HEK293 (cell line): ENCODE data around the gene DOK6.

Experiments
- CTCF ChIA-PET: fragments of 350-600 bp; formaldehyde crosslinking; extraction: SDS; loops from one replicate; lab custom pipeline; 2021; ENCODE audit warnings: antibody characterized with exemption; lab: Yijun Ruan, JAX
- POLR2A ChIA-PET: fragments of 300-600 bp; formaldehyde crosslinking; extraction: SDS; loops from one replicate; lab custom pipeline; 2020; ENCODE audit warnings: antibody characterized with exemption, inconsistent platforms; lab: Yijun Ruan, JAX
- H3K27ac ChIP-seq: fragments of 200-500 bp; sonication (Bioruptor generic); 2 replicates; pipeline ENCODE4 v1.5.1; 2014; ENCODE audit warnings: low read depth, low read length, control low read depth, inconsistent platforms; ENCODE audit errors: extremely low read depth
- H3K36me3 ChIP-seq, 2 experiments: fragments of 200-500 bp in 1 of 2; sonication (Bioruptor generic) in 1 of 2; 1 replicate in 1 of 2; 2 replicates in 1 of 2; pipeline ENCODE4 v1.5.1; 2014 to 2017; ENCODE audit warnings: inconsistent platforms in 2 of 2, low read length in 2 of 2; ENCODE audit not compliant: control insufficient read depth in 2 of 2, insufficient read depth in 1 of 2
- H3K4me1 ChIP-seq: fragments of 200-500 bp; sonication (Bioruptor generic); 2 replicates; pipeline ENCODE4 v1.5.1; 2014; ENCODE audit warnings: mild to moderate bottlenecking, low read length, inconsistent platforms; ENCODE audit not compliant: control insufficient read depth, insufficient read depth
- H3K4me3 ChIP-seq: 2 replicates; pipeline ENCODE4 v1.5.1; 2011; ENCODE audit warnings: low read depth, mild to moderate bottlenecking, control low read depth, low read length, moderate library complexity
- H3K9me3 ChIP-seq: fragments of 200-500 bp; sonication (Bioruptor generic); 2 replicates; pipeline ENCODE4 v1.5.1; 2014; ENCODE audit warnings: low read depth, low read length, inconsistent platforms; ENCODE audit not compliant: control insufficient read depth, insufficient read depth
- FEZF1 ChIP-seq: fragments of 450-650 bp; formaldehyde crosslinking; IDR thresholded peaks from 2 replicates; pipeline ENCODE4 v1.5.1; 2016; ENCODE audit warnings: missing biosample characterization, missing genetic modification characterization
- GLIS1 ChIP-seq: fragments of 450-650 bp; formaldehyde crosslinking; IDR thresholded peaks from 2 replicates; pipeline ENCODE4 v1.5.1; 2016; ENCODE audit warnings: missing biosample characterization, missing genetic modification characterization
- IKZF3 ChIP-seq: fragments of 450-650 bp; IDR thresholded peaks from 2 replicates; pipeline ENCODE4 v1.5.0; 2018; ENCODE audit warnings: missing biosample characterization, mild to moderate bottlenecking, missing genetic modification characterization, moderate library complexity
- KLF8 ChIP-seq: fragments of 450-650 bp; formaldehyde crosslinking; IDR thresholded peaks from 2 replicates; pipeline ENCODE4 v1.5.1; 2016; ENCODE audit warnings: missing biosample characterization, missing genetic modification characterization
- SCRT1 ChIP-seq: fragments of 450-650 bp; formaldehyde crosslinking; IDR thresholded peaks from 2 replicates; pipeline ENCODE4 v1.5.1; 2016; ENCODE audit warnings: missing biosample characterization, missing genetic modification characterization, borderline replicate concordance
- YY2 ChIP-seq: fragments of 450-650 bp; formaldehyde crosslinking; IDR thresholded peaks from 2 replicates; pipeline ENCODE4 v1.5.1; 2016; ENCODE audit warnings: missing biosample characterization, missing genetic modification characterization
- ZNF112 ChIP-seq: fragments of 450-650 bp; formaldehyde crosslinking; IDR thresholded peaks from 2 replicates; pipeline ENCODE4 v1.5.0; 2017; ENCODE audit warnings: missing biosample characterization, missing genetic modification characterization
- ZNF132 ChIP-seq: fragments of 450-650 bp; formaldehyde crosslinking; IDR thresholded peaks from 2 replicates; pipeline ENCODE4 v1.5.1; 2017; ENCODE audit warnings: missing biosample characterization, missing genetic modification characterization, borderline replicate concordance
- ZNF133 ChIP-seq: fragments of 450-650 bp; formaldehyde crosslinking; IDR thresholded peaks from 2 replicates; pipeline ENCODE4 v1.5.1; 2016; ENCODE audit warnings: missing biosample characterization, missing genetic modification characterization
- ZNF138 ChIP-seq: fragments of 450-650 bp; formaldehyde crosslinking; IDR thresholded peaks from 2 replicates; pipeline ENCODE4 v1.5.1; 2016; ENCODE audit warnings: missing biosample characterization, missing genetic modification characterization, borderline replicate concordance
- ZNF140 ChIP-seq: fragments of 450-650 bp; formaldehyde crosslinking; IDR thresholded peaks from 2 replicates; pipeline ENCODE4 v1.5.1; 2016; ENCODE audit warnings: missing biosample characterization, missing genetic modification characterization
- ZNF2 ChIP-seq: fragments of 450-650 bp; formaldehyde crosslinking; IDR thresholded peaks from 2 replicates; pipeline ENCODE4 v1.5.1; 2016; ENCODE audit warnings: missing biosample characterization, missing genetic modification characterization
- ZNF311 ChIP-seq: fragments of 450-650 bp; formaldehyde crosslinking; IDR thresholded peaks from 2 replicates; pipeline ENCODE4 v1.5.1; 2017; ENCODE audit warnings: missing biosample characterization, missing genetic modification characterization, borderline replicate concordance
- ZNF324 ChIP-seq: fragments of 450-650 bp; formaldehyde crosslinking; IDR thresholded peaks from 2 replicates; pipeline ENCODE4 v1.5.1; 2016; ENCODE audit warnings: missing biosample characterization, missing genetic modification characterization
- ZNF350 ChIP-seq: fragments of 450-650 bp; formaldehyde crosslinking; IDR thresholded peaks from 2 replicates; pipeline ENCODE4 v1.5.0; 2017; ENCODE audit warnings: missing biosample characterization, mild to moderate bottlenecking, missing genetic modification characterization
- ZNF416 ChIP-seq: fragments of 450-650 bp; formaldehyde crosslinking; IDR thresholded peaks from 2 replicates; pipeline ENCODE4 v1.5.1; 2016; ENCODE audit warnings: missing biosample characterization, missing genetic modification characterization
- ZNF488 ChIP-seq: fragments of 450-650 bp; formaldehyde crosslinking; IDR thresholded peaks from 2 replicates; pipeline ENCODE4 v1.5.1; 2016; ENCODE audit warnings: missing biosample characterization, missing genetic modification characterization
- ZNF530 ChIP-seq: fragments of 450-650 bp; formaldehyde crosslinking; IDR thresholded peaks from 2 replicates; pipeline ENCODE4 v1.5.1; 2016; ENCODE audit warnings: low read depth, missing biosample characterization, missing genetic modification characterization
- ZNF561 ChIP-seq: fragments of 450-650 bp; IDR thresholded peaks from 2 replicates; pipeline ENCODE4 v1.5.1; 2018; ENCODE audit warnings: missing biosample characterization, missing genetic modification characterization, borderline replicate concordance
- ZNF654 ChIP-seq: fragments of 450-650 bp; formaldehyde crosslinking; IDR thresholded peaks from 2 replicates; pipeline ENCODE4 v1.5.1; 2016; ENCODE audit warnings: low read depth, missing biosample characterization, missing genetic modification characterization
- ZNF660 ChIP-seq: fragments of 450-650 bp; IDR thresholded peaks from 2 replicates; pipeline ENCODE4 v1.5.1; 2018; ENCODE audit warnings: missing biosample characterization, mild to moderate bottlenecking, missing genetic modification characterization
- ZNF692 ChIP-seq: fragments of 450-650 bp; formaldehyde crosslinking; IDR thresholded peaks from 2 replicates; pipeline ENCODE4 v1.5.1; 2016; ENCODE audit warnings: missing biosample characterization, missing genetic modification characterization
- ZSCAN30 ChIP-seq: fragments of 450-650 bp; IDR thresholded peaks from 2 replicates; pipeline ENCODE4 v1.5.1; 2018; ENCODE audit warnings: missing biosample characterization, mild to moderate bottlenecking, missing genetic modification characterization, moderate library complexity
- TF ChIP-seq, protein P1 (sequence below): fragments of 450-650 bp; formaldehyde crosslinking; IDR thresholded peaks from 2 replicates; pipeline ENCODE4 v1.5.1; 2016; ENCODE audit warnings: missing biosample characterization, missing genetic modification characterization
- TF ChIP-seq, protein P2 (sequence below): fragments of 450-650 bp; formaldehyde crosslinking; IDR thresholded peaks from 2 replicates; pipeline ENCODE4 v1.5.1; 2016; ENCODE audit warnings: missing biosample characterization, missing genetic modification characterization, borderline replicate concordance
- TF ChIP-seq, protein P3 (sequence below): fragments of 450-650 bp; formaldehyde crosslinking; conservative IDR thresholded peaks from 2 replicates; pipeline ENCODE4 v1.5.1; 2016; ENCODE audit warnings: low read depth, missing biosample characterization, missing genetic modification characterization

Gene DOK6

GRCh38 chr18:69758458-69758857 lies 357.8 kb downstream of the DOK6 start:
- Histone ChIP-seq H3K27ac (no peak overlapping the region), H3K4me3 (no peak overlapping the region), H3K4me1 (no peaks in the 10 kb centered on the region), H3K36me3 (no peaks in the 10 kb centered on the region), H3K9me3 (no peaks in the 10 kb centered on the region)
- ChIA-PET CTCF (no interaction called here), POLR2A (no interaction called here)
- TF ChIP-seq ZNF311 (tag by site-specific recombination) (no peak), KLF8 (tag by site-specific recombination) (no peak), ZNF140 (tag by site-specific recombination) (no peak), IKZF3 (no peak), FEZF1 (no peak), ZNF350 (tag by site-specific recombination) (no peak), GLIS1 (tag by site-specific recombination) (no peak), ZNF561 (tag by site-specific recombination) (no peak), ZNF654 (no peak), ZNF112 (no peak), ZNF416 (tag by site-specific recombination) (no peak), ZNF2 (no peak), ZNF488 (tag by site-specific recombination) (no peak)

DNA sequence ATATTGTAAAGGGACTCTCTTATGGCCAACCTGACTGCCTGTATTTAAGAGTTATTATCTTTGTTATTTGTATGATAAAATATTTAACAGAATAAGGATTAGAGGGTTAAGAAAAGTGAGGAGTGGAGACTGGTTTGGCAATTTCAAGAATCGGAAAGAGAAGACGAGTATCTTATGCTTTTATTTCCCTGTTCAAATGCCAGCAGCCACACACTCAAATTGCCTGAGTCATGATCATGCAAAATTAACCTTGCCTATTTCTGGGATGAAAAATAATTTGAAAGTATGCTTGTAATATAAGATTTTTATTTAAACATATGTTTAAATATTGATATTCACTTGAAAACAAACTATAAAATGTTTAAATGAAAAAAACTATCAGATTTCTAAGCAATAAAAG lies 358.4 kb downstream of the DOK6 start:
- Histone ChIP-seq H3K36me3 (no peaks in the 10 kb centered on the region), H3K9me3 (no peaks in the 10 kb centered on the region)
- TF ChIP-seq ZNF132 (no peak), ZNF530 (tag by site-specific recombination) (no peak), SCRT1 (no peak), ZNF138 (tag by site-specific recombination) (no peak), FEZF1 (no peak), ZNF324 (tag by site-specific recombination) (no peak), ZNF692 (tag by site-specific recombination) (no peak), ZNF133 (no peak), ZNF660 (tag by site-specific recombination) (no peak), YY2 (tag by site-specific recombination) (no peak), ZSCAN30 (tag by site-specific recombination) (no peak)
- TF ChIP-seq, protein P1, sequence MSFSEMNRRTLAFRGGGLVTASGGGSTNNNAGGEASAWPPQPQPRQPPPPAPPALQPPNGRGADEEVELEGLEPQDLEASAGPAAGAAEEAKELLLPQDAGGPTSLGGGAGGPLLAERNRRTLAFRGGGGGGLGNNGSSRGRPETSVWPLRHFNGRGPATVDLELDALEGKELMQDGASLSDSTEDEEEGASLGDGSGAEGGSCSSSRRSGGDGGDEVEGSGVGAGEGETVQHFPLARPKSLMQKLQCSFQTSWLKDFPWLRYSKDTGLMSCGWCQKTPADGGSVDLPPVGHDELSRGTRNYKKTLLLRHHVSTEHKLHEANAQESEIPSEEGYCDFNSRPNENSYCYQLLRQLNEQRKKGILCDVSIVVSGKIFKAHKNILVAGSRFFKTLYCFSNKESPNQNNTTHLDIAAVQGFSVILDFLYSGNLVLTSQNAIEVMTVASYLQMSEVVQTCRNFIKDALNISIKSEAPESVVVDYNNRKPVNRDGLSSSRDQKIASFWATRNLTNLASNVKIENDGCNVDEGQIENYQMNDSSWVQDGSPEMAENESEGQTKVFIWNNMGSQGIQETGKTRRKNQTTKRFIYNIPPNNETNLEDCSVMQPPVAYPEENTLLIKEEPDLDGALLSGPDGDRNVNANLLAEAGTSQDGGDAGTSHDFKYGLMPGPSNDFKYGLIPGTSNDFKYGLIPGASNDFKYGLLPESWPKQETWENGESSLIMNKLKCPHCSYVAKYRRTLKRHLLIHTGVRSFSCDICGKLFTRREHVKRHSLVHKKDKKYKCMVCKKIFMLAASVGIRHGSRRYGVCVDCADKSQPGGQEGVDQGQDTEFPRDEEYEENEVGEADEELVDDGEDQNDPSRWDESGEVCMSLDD (tag by site-specific recombination), result no peak
- TF ChIP-seq, protein P2, sequence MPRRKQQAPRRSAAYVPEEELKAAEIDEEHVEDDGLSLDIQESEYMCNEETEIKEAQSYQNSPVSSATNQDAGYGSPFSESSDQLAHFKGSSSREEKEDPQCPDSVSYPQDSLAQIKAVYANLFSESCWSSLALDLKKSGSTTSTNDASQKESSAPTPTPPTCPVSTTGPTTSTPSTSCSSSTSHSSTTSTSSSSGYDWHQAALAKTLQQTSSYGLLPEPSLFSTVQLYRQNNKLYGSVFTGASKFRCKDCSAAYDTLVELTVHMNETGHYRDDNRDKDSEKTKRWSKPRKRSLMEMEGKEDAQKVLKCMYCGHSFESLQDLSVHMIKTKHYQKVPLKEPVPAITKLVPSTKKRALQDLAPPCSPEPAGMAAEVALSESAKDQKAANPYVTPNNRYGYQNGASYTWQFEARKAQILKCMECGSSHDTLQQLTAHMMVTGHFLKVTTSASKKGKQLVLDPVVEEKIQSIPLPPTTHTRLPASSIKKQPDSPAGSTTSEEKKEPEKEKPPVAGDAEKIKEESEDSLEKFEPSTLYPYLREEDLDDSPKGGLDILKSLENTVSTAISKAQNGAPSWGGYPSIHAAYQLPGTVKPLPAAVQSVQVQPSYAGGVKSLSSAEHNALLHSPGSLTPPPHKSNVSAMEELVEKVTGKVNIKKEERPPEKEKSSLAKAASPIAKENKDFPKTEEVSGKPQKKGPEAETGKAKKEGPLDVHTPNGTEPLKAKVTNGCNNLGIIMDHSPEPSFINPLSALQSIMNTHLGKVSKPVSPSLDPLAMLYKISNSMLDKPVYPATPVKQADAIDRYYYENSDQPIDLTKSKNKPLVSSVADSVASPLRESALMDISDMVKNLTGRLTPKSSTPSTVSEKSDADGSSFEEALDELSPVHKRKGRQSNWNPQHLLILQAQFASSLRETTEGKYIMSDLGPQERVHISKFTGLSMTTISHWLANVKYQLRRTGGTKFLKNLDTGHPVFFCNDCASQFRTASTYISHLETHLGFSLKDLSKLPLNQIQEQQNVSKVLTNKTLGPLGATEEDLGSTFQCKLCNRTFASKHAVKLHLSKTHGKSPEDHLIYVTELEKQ, result no peak
- TF ChIP-seq, protein P3, sequence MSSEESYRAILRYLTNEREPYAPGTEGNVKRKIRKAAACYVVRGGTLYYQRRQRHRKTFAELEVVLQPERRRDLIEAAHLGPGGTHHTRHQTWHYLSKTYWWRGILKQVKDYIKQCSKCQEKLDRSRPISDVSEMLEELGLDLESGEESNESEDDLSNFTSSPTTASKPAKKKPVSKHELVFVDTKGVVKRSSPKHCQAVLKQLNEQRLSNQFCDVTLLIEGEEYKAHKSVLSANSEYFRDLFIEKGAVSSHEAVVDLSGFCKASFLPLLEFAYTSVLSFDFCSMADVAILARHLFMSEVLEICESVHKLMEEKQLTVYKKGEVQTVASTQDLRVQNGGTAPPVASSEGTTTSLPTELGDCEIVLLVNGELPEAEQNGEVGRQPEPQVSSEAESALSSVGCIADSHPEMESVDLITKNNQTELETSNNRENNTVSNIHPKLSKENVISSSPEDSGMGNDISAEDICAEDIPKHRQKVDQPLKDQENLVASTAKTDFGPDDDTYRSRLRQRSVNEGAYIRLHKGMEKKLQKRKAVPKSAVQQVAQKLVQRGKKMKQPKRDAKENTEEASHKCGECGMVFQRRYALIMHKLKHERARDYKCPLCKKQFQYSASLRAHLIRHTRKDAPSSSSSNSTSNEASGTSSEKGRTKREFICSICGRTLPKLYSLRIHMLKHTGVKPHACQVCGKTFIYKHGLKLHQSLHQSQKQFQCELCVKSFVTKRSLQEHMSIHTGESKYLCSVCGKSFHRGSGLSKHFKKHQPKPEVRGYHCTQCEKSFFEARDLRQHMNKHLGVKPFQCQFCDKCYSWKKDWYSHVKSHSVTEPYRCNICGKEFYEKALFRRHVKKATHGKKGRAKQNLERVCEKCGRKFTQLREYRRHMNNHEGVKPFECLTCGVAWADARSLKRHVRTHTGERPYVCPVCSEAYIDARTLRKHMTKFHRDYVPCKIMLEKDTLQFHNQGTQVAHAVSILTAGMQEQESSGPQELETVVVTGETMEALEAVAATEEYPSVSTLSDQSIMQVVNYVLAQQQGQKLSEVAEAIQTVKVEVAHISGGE (tag by site-specific recombination), result no peak
- TF ChIP-seq, all 188 proteins: peak for 0
- POLR2A ChIA-PET, result no interaction called here
- H3K27ac ChIP-seq, result no peak overlapping the region
- CTCF ChIA-PET, result no interaction called here
- no peaks in the 10 kb centered on the region for H3K4me1 ChIP-seq
- H3K4me3 ChIP-seq, result no peak overlapping the region
